D341Med (cell line): Measurements from ENCODE around the gene FAM222B.
"Not testable (repeated sequence)": the region's sequence is repeated elsewhere in the genome, so short reads cannot be mapped to it uniquely, and the experiment has no call there.

ENCODE experiments used
- DNase-seq: peaks from one replicate; pipeline ENCODE4 v3.0.0; 2012; ENCODE audit warnings: low spot score

Gene FAM222B

GRCh38 chr17:28726627-28727491 is 115.7 kb downstream of the FAM222B start:
- DNase-seq: peak; percentile 90

GRCh38 chr17:28726226-28726626 is 116.4 kb downstream of the FAM222B start, which contains the start of gene TLCD1:
TSS of gene TLCD1 (minus strand) at chr17:28726233. CDS start at chr17:28726097, 136 bp downstream.
- DNase-seq: peak; percentile 90

- peak; percentile 83 for DNase-seq
Observed at GRCh38 chr17:28725660-28726225, 116.8 kb downstream of the FAM222B start.

- DNase-seq: no peak
Observed at GRCh38 chr17:28725166-28725659, 117.4 kb downstream of the FAM222B start.

GRCh38 chr17:28724500-28725165 is 118.0 kb downstream of the FAM222B start:
- DNase-seq: peak; percentile 8

GRCh38 chr17:28723836-28724499 is 118.6 kb downstream of the FAM222B start:
- not testable (repeated sequence) for DNase-seq

GRCh38 chr17:28723159-28723835 is 119.3 kb downstream of the FAM222B start:
- DNase-seq: no peak

- no peak for DNase-seq
Observed at GRCh38 chr17:28722417-28723158, 120.0 kb downstream of the FAM222B start.

GRCh38 chr17:28720997-28721329 is 121.6 kb downstream of the FAM222B start:
- DNase-seq: not testable (repeated sequence)

- no peak for DNase-seq
Observed at GRCh38 chr17:28720247-28720996, 122.2 kb downstream of the FAM222B start.

- DNase-seq: no peak
Observed at GRCh38 chr17:28719021-28719433, 123.6 kb downstream of the FAM222B start.

GRCh38 chr17:28718333-28719020 is 124.1 kb downstream of the FAM222B start:
- DNase-seq: peak; percentile 30

- peak; percentile 34 for DNase-seq
Observed at GRCh38 chr17:28717578-28718332, 124.8 kb downstream of the FAM222B start, which contains the start of gene RAB34. TSS of gene RAB34 (minus strand) at chr17:28717868. CDS start at chr17:28717266, 602 bp downstream.

- peak; percentile 22 for DNase-seq
Observed at GRCh38 chr17:28716740-28717577, 125.6 kb downstream of the FAM222B start.

- DNase-seq: no peak
Observed at GRCh38 chr17:28715217-28715616, 127.4 kb downstream of the FAM222B start.

GRCh38 chr17:28714281-28714680 is 128.3 kb downstream of the FAM222B start:
- DNase-seq: no peak

- no peak for DNase-seq
Observed at GRCh38 chr17:28712705-28713415, 129.7 kb downstream of the FAM222B start.
